HG03565 (cell line): Measurements from ENCODE around the gene SPATA31D4.
"Not testable (repeated sequence)": the region's sequence is repeated elsewhere in the genome, so short reads cannot be mapped to it uniquely, and the experiment has no call there.

ENCODE experiments used
- ATAC-seq: cut with Tn5 transposase; IDR thresholded peaks from one replicate; pipeline ENCODE4 v1.9.1; 2021; ENCODE audit warnings: mild to moderate bottlenecking, moderate library complexity; ENCODE audit not compliant: unreplicated experiment

SPATA31D4 gene

DNA sequence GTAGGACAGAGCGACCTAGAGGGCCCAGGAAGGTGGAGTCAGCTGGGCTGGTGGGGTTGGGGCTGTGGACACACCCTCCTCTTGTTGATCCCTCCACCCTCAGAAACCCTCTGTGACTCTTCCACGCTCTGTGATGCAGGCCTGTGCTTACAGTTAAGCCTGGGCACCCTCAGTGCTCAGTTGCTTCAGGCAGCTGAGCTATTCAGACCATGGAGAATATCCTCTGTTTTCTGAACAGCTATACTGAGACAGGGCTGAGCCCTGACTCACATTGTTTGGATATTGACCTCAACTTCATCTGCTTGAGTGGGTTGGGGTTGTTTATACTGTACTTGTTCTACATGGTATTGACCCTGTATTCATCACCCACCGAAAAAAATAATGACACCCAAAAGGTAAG lies at the start of gene SPATA31D4:
SPATA31D4 (plus strand) TSS at position 124 of the 400 bp plus-strand sequence; CDS start at position 210, 86 bp downstream.
- ATAC-seq: not testable (repeated sequence)

DNA sequence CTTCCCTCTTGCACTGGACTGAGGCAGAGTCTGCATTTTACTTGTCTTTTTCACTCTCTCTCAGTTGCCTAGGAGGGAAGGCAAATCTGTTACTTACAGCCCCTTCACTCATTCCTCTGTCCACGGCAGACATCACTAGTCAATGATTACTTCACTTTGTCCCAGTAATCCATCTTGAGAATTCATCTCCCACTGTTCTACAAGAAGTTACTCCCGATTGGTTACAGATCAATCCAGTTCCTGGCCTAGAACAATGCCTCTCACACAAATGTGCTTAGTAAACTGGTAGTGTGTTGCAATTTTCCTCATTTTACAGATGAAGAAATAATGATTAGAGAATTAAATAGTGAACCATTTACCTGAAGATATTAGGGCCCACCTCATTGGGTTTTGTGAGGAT lies 49.7 kb upstream of the SPATA31D4 start:
- no peak for ATAC-seq

DNA sequence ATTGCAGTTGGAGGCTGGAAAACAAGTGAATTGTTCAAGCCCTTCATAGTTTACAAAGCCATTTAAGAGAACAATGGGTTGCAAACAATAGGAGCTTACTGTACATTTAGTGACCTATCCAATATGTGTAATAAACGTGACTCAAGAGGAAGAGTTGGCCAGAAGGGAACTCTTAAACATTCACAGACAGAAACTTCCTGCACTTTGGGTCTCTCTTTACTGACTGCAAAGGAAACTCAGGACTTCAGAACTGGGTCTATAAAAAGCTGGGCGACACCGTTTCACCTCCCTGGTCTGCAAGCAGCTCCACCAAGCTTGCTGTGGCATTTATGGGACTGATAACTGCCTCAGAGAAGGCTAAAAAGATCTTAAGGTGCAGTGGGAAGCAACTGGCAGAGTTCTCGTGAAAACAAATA lies 48.7 kb upstream of the SPATA31D4 start:
- no peak for ATAC-seq

GRCh38 chr9:81885602-81886001 lies 42.6 kb upstream of the SPATA31D4 start:
- no peak for ATAC-seq

GRCh38 chr9:81886665-81887064 lies 41.6 kb upstream of the SPATA31D4 start:
- ATAC-seq: no peak

- no peak for ATAC-seq
These were observed 38.1 kb upstream of the SPATA31D4 start for GRCh38 chr9:81890104-81890503.

- ATAC-seq: no peak
These were observed 35.8 kb upstream of the SPATA31D4 start for GRCh38 chr9:81892440-81892839.

- ATAC-seq: no peak
These were observed 34.3 kb upstream of the SPATA31D4 start for GRCh38 chr9:81893929-81894328.

DNA sequence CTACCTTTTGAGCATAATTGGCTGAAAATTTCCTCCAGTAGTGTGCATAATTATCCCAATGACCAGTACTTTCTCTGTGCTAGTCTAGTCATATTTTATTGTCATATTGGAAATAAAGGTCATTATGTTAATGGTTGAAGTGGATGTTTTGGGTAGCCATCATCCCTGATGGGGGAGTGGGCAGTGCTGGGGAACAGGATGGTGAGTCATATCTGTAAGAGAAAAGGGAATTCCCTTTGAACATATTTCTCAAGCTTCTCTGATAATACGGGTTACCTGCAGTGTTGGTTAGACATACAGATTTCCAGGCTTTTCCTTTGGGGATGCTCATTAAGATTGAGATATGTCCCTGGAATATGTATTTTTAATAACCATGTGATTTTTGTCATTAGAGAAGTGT lies 33.3 kb upstream of the SPATA31D4 start:
- ATAC-seq: no peak

- ATAC-seq: no peak
These were observed 32.2 kb upstream of the SPATA31D4 start for GRCh38 chr9:81896070-81896469.

GRCh38 chr9:81898851-81899250 lies 29.4 kb upstream of the SPATA31D4 start:
- no peak for ATAC-seq

DNA sequence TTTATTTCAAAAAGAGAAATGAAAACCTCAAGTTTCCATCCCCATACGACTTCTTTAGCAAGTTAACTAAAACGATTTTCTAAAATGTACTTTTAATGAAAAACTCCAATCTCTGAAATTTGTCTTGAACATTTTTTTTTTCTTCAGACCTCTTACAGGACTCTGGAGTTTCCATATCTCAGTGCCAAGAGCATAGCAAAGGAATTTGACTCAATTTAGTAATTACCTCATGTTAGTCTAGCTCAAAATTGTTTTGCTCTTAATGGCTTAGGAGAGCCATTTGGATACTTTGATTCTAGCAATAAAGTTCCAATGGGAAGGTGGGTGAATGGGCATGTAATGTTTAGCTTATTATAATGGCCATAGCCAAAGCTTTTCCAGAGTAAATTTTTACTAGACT lies 26.0 kb upstream of the SPATA31D4 start:
- no peak for ATAC-seq

DNA sequence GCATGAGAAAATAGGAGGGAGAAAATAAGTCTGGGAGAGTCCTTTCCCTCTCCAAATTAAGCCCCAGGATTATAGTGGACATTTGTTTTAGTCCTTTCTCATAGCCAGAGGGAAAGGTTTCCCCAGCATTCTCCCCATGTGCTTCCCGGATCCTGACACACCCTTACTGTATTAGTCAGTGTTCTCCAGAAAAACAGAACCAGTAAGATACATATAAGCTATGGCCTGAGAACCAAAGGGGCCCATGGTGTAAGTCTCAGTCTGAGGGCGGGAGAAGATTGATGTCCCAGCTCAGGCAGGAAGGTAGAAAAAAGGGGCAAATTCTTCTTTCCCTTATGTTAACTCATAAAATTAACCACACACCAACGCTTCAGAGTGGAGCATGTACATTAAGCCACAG lies 25.6 kb upstream of the SPATA31D4 start:
- no peak for ATAC-seq

DNA sequence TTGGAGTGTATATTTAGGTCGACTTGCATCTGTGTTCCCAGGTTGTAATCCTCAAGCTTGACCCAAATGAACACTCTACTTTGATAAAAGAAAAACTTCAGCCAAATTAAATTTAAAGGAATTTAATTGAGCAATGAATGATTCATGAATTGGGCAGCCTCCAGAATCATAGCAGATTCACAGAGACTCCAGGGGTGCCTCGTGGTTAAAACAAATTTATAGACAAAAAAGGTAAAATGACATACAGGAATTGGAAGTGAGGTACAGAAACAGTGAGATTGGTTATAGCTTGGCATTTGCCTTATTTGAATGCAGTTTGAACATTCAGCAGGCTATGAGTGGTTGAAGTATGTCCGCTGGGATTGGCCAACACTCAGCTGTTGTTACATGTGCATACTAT lies 21.6 kb upstream of the SPATA31D4 start:
- no peak for ATAC-seq

- ATAC-seq: no peak
These were observed 16.1 kb upstream of the SPATA31D4 start for GRCh38 chr9:81912135-81912534.

DNA sequence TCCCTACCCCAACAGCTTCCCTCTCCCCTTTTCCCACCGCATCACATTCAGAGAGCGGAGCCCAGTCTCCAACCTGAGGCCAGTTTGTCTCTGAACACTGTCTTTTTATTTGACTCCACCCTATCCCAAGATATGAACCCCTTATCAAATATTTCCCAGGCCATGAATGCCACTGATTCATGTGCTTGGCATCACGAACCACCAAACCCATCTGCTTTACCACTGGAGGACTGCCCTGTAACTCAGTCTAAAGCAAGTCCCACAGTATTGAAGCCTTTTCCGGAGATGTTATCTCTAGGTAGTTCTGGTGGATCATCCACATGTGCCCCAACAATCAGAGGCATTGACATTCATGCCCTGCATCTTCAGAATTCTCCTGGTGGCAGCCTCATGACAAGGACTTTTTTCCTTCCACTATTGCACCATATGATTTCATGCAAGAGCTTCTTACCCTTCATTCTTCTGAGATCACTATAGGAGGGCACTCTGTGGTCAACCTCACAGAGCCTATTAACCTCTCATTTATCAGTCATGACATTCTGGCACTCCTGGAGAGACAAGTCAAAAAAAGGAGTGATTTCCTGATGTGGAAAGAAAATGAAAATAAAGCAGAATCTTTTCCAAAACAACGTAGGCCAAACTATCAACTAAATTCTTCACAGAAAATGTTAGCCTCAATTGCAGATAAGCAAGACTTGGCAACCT lies 12.3 kb upstream of the SPATA31D4 start:
- ATAC-seq: no peak

GRCh38 chr9:81918507-81918906 lies 9.7 kb upstream of the SPATA31D4 start:
- ATAC-seq: not testable (repeated sequence)

- ATAC-seq: not testable (repeated sequence)
These were observed 1.9 kb downstream of the SPATA31D4 start for GRCh38 chr9:81930147-81930546.

DNA sequence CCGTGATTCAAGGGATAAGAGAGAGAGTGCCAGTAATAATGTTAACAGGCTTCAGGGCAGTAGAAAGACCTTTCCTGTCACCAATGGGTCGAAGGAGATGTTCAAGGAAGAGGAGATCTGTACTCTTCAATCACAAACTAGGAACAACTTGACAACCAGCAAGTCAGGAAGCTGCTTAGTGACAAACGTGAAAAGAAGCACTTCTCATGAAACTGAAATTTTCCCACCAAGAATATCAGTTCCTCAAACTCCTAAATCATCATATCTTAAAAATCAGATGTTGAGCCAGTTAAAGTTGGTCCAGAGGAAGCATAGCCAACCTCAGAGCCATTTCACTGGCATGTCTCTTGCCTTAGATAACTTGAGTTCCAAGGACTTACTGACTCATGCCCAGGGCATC lies 5.3 kb downstream of the SPATA31D4 start:
- ATAC-seq: not testable (repeated sequence)

GRCh38 chr9:81943393-81943792 lies 15.2 kb downstream of the SPATA31D4 start, which contains the start of gene SPATA31D3:
Gene SPATA31D3 (plus strand): TSS chr9:81943500. CDS start chr9:81943586, 86 bp downstream.
- not testable (repeated sequence) for ATAC-seq

DNA sequence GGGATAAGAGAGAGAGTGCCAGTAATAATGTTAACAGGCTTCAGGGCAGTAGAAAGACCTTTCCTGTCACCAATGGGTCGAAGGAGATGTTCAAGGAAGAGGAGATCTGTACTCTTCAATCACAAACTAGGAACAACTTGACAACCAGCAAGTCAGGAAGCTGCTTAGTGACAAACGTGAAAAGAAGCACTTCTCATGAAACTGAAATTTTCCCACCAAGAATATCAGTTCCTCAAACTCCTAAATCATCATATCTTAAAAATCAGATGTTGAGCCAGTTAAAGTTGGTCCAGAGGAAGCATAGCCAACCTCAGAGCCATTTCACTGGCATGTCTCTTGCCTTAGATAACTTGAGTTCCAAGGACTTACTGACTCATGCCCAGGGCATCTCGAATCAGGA lies 20.4 kb downstream of the SPATA31D4 start:
- ATAC-seq: not testable (repeated sequence)

GRCh38 chr9:81953096-81953495 lies 24.9 kb downstream of the SPATA31D4 start:
- ATAC-seq: no peak

DNA sequence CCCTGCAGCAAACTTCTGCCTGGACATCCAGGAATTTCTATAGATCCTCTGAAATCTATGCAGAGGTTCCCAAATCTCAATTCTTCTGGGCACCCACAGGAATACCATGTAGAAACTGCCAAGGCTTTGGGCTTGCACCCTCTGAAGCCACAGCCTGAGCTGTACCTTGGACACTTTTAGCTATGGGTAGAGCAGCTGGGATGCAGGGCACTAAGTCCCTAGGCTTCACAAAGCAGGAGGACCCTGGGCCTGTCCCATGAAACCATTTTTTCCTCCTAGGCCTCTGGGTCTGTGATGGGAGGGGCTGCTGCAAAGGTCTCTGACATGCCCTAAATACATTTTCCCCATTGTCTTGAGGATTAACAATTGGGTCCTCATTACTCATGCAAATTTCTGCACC lies 27.4 kb downstream of the SPATA31D4 start:
- ATAC-seq: no peak
